Activated T-helper 17 cell treated with anti-CD3 and anti-CD28 coated beads, Interleukin-2, amount 50 U/mL, for 72 hours (primary cell): Measurements from ENCODE around the gene PTGES3. TPM values are rescaled to one million over a fixed set of nuclear protein-coding genes. Genes with fewer than 3 reads are reported as not detected.

ENCODE experiments used
- ATAC-seq: fragments of 150-1000 bp; cut with Tn5 transposase; replicated peaks from 2 replicates; pipeline ENCODE4 v1.10.0; 2021; ENCODE audit warnings: mild to moderate bottlenecking, moderate library complexity
- H3K27ac Mint-ChIP-seq: one replicate; pipeline ENCODE4 v1.8.0; 2022; ENCODE audit warnings: mixed read lengths
- H3K27me3 Mint-ChIP-seq: one replicate; pipeline ENCODE4 v1.8.0; 2022; ENCODE audit warnings: mixed read lengths
- H3K36me3 Mint-ChIP-seq: one replicate; pipeline ENCODE4 v1.8.0; 2022; ENCODE audit warnings: low read depth, mild to moderate bottlenecking, mixed read lengths
- H3K4me1 Mint-ChIP-seq: one replicate; pipeline ENCODE4 v1.8.0; 2022; ENCODE audit warnings: mixed read lengths
- H3K4me3 Mint-ChIP-seq: one replicate; pipeline ENCODE4 v1.8.0; 2022; ENCODE audit warnings: mild to moderate bottlenecking, mixed read lengths
- H3K9me3 Mint-ChIP-seq: one replicate; pipeline ENCODE4 v1.8.0; 2022; ENCODE audit warnings: mixed read lengths
- total RNA-seq, 2 donors: library from RNA; stranded (reverse); gene quantifications; one replicate each; pipeline ENCODE4 v1.2.3, GENCODE V29; 2022

PTGES3 gene
- total RNA-seq, 2 donors from 2014 or later: 278 to 391 TPM

DNA sequence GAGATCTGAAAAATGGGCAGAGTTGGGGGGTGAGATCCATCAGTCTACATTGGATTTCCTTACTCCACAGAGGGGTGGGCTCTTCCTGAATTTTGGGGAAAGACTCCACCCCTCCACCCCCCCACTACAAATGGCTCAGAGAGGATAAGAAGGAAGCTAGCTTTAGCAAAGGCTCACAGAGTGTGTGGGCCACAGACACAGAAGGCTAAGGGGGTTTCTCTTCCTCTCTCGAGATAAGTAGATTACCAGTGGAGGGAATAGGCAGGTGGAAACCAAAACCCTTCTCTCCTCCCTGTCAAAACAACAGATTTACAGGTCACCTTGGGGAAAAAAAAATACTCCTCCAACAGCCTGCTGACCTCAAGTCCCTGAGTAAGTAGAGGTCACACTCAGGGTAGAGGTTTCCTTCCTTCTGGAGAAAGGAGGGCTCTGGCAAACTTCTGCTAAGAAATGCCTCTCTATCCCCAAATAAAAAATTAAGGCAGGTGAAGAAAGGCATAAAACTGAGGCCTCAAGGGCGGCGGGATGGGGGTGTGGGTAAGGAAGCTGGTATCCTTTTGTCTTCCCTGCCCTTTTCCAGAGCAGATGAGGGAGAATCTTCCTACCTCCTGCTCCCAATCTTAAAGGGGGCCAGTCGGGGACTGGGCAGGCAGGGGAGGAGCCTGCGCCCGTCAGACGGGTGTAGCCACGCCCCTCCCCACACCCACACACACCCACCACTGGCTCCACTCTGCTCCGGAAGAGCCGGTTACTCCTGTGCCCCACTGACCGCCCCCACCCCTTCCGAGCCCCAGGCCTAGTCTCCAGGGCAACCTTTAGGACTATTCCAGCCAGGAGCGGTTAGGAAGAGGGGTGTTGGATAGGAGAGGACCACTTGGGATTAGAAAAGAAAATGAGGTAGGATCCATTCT lies 56.0 kb downstream of the PTGES3 start:
- H3K27me3 Mint-ChIP-seq: no peaks in the 10 kb centered on the region
- H3K4me3 Mint-ChIP-seq: peak overlapping the region; percentile 83
- H3K4me1 Mint-ChIP-seq: peaks cover 45% of the 10 kb centered on the region
- H3K36me3 Mint-ChIP-seq: peaks cover 67% of the 10 kb centered on the region
- H3K27ac Mint-ChIP-seq: peak overlapping the region; percentile 77
- H3K9me3 Mint-ChIP-seq: no peaks in the 10 kb centered on the region
- ATAC-seq: no peak

- H3K27me3 Mint-ChIP-seq: no peaks in the 10 kb centered on the region
- H3K36me3 Mint-ChIP-seq: peaks cover 73% of the 10 kb centered on the region
- peaks cover 52% of the 10 kb centered on the region for H3K4me1 Mint-ChIP-seq
- H3K9me3 Mint-ChIP-seq: no peaks in the 10 kb centered on the region
- H3K27ac Mint-ChIP-seq: peak within 1 kb of the TSS; percentile 77
- peak within 1 kb of the TSS; percentile 83 for H3K4me3 Mint-ChIP-seq
- peak; percentile 66 for ATAC-seq
Measured at GRCh38 chr12:56630180-56630632, 57.9 kb downstream of the PTGES3 start, which contains the start of gene BAZ2A. Gene BAZ2A, minus strand, starts transcription at chr12:56630326. Its CDS starts 12,796 bp downstream, at chr12:56617530.

GRCh38 chr12:56629459-56630179 lies 58.5 kb downstream of the PTGES3 start:
- peaks cover 70% of the 10 kb centered on the region for H3K36me3 Mint-ChIP-seq
- peak overlapping the region; percentile 83 for H3K4me3 Mint-ChIP-seq
- peak; percentile 41 for ATAC-seq
- H3K27me3 Mint-ChIP-seq: no peaks in the 10 kb centered on the region
- H3K4me1 Mint-ChIP-seq: peaks cover 52% of the 10 kb centered on the region
- H3K27ac Mint-ChIP-seq: peak overlapping the region; percentile 77
- no peaks in the 10 kb centered on the region for H3K9me3 Mint-ChIP-seq

GRCh38 chr12:56628671-56629458 lies 59.2 kb downstream of the PTGES3 start:
- H3K27ac Mint-ChIP-seq: peak overlapping the region; percentile 77
- no peaks in the 10 kb centered on the region for H3K9me3 Mint-ChIP-seq
- H3K36me3 Mint-ChIP-seq: peaks cover 70% of the 10 kb centered on the region
- H3K4me1 Mint-ChIP-seq: peaks cover 52% of the 10 kb centered on the region
- H3K27me3 Mint-ChIP-seq: no peaks in the 10 kb centered on the region
- peak overlapping the region; percentile 83 for H3K4me3 Mint-ChIP-seq
- ATAC-seq: peak; percentile 28

- peak overlapping the region; percentile 26 for H3K27ac Mint-ChIP-seq
- H3K4me3 Mint-ChIP-seq: peak overlapping the region; percentile 30
- H3K36me3 Mint-ChIP-seq: peaks cover 90% of the 10 kb centered on the region
- no peak for ATAC-seq
- peaks cover 45% of the 10 kb centered on the region for H3K4me1 Mint-ChIP-seq
- no peaks in the 10 kb centered on the region for H3K27me3 Mint-ChIP-seq
- H3K9me3 Mint-ChIP-seq: no peaks in the 10 kb centered on the region
Measured at GRCh38 chr12:56626701-56627100, 61.4 kb downstream of the PTGES3 start.

DNA sequence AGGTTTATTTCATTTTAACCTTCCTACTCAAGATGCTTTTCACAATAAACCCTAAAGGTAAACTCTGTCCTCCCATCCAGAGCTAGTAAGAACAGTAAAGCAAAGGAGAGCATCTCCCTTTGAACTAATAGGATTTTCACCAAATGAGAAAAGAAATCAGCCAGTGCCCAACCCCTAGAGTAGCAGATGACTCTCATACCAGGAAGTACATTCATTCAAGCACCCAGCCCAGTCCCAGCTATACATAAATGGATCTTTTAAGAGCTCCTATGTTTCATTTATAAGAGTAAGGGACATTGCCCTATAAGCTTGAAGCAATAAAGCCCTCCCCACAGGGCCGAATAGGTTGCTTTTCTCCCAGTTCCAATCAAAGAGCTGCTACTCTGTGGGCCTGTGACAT lies 65.5 kb downstream of the PTGES3 start:
- Mint-ChIP-seq H3K36me3 (peaks cover 95% of the 10 kb centered on the region), H3K4me3 (no peak overlapping the region), H3K9me3 (no peaks in the 10 kb centered on the region), H3K27ac (peak overlapping the region; percentile 38), H3K4me1 (peaks cover 27% of the 10 kb centered on the region), H3K27me3 (no peaks in the 10 kb centered on the region)
- ATAC-seq: peak; percentile 47

- Mint-ChIP-seq H3K4me1 (peaks cover 15% of the 10 kb centered on the region), H3K27ac (peak overlapping the region; percentile 77), H3K9me3 (no peaks in the 10 kb centered on the region), H3K27me3 (no peaks in the 10 kb centered on the region), H3K36me3 (peaks cover 98% of the 10 kb centered on the region), H3K4me3 (no peak overlapping the region)
- no peak for ATAC-seq
Measured at GRCh38 chr12:56616925-56617324, 71.2 kb downstream of the PTGES3 start.

DNA sequence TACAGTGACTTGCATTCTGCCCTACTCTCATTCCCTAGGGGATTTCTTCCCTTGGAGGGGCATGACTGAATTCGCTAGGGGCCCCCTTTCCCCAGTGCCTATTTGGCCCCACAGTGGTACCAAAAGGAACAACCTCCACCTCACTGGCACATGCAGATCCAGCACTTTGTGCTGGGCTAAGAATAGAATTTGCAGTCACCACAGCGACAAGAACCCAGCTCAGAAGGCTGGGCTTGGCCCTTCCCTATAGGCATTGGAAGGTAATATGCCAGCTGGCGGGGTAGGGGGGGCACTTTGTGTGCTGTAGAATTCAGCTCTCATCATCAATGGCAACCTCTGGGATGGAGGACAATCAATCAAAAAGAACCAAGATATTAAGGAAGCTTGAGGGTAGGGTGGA lies 71.8 kb downstream of the PTGES3 start:
- Mint-ChIP-seq H3K9me3 (no peaks in the 10 kb centered on the region), H3K36me3 (peaks cover 98% of the 10 kb centered on the region), H3K27ac (peak overlapping the region; percentile 77), H3K27me3 (no peaks in the 10 kb centered on the region), H3K4me3 (no peak overlapping the region), H3K4me1 (peaks cover 15% of the 10 kb centered on the region)
- ATAC-seq: no peak

- Mint-ChIP-seq H3K4me1 (peaks cover 11% of the 10 kb centered on the region), H3K4me3 (no peak overlapping the region), H3K27me3 (no peaks in the 10 kb centered on the region), H3K36me3 (peaks cover 98% of the 10 kb centered on the region), H3K27ac (peak overlapping the region; percentile 39), H3K9me3 (no peaks in the 10 kb centered on the region)
- ATAC-seq: no peak
Measured at GRCh38 chr12:56614627-56615026, 73.5 kb downstream of the PTGES3 start.

Other genes starting within 250 kb of the PTGES3 start
- gene TIMELESS, start 238.9 kb downstream of the PTGES3 start, total RNA-seq: 10 to 100 TPM; 36.6 to 57.4 TPM
- not detected for gene MIP, start 233.6 kb downstream of the PTGES3 start, total RNA-seq
- gene SPRYD4, start 219.7 kb downstream of the PTGES3 start, total RNA-seq: 1 to 10 TPM; 3.9 to 4.2 TPM
- 1 to 10 TPM; 1.3 to 4.7 TPM for gene GLS2, start 200.1 kb downstream of the PTGES3 start, total RNA-seq
- 1 to 10 TPM; 1.1 to 2.3 TPM for gene RBMS2, start 166.5 kb downstream of the PTGES3 start, total RNA-seq
- gene BAZ2A, start 58.0 kb downstream of the PTGES3 start, total RNA-seq: 100 to 1,000 TPM in 1 of 2 donors, 10 to 100 TPM in 1; 97.8 to 166 TPM
- 100 to 1,000 TPM; 489 to 941 TPM for gene ATP5F1B, start 42.3 kb downstream of the PTGES3 start, total RNA-seq
- gene NACA, start 37.0 kb upstream of the PTGES3 start, total RNA-seq: 1,000 to 10,000 TPM in 1 of 2 donors, 100 to 1,000 TPM in 1; 869 to 1,019 TPM
- gene PRIM1, start 64.0 kb upstream of the PTGES3 start, total RNA-seq: 10 to 100 TPM; 58.0 to 62.9 TPM
- gene HSD17B6, start 75.0 kb upstream of the PTGES3 start, total RNA-seq: 1 to 10 TPM; 2.8 to 4.8 TPM
- not detected for gene SDR9C7, start 246.1 kb upstream of the PTGES3 start, total RNA-seq